ENCODE results near the gene CDC26. TPM values are rescaled to one million over a fixed set of nuclear protein-coding genes. Genes with fewer than 3 reads are reported as not detected.

Gene CDC26
- total and polyA plus RNA-seq, 10 of the 15 experiments (the other 5 are each of a cell fraction or from before 2014, with no cell fraction given): 28.2 to 156 (median 61.5) TPM

DNA sequence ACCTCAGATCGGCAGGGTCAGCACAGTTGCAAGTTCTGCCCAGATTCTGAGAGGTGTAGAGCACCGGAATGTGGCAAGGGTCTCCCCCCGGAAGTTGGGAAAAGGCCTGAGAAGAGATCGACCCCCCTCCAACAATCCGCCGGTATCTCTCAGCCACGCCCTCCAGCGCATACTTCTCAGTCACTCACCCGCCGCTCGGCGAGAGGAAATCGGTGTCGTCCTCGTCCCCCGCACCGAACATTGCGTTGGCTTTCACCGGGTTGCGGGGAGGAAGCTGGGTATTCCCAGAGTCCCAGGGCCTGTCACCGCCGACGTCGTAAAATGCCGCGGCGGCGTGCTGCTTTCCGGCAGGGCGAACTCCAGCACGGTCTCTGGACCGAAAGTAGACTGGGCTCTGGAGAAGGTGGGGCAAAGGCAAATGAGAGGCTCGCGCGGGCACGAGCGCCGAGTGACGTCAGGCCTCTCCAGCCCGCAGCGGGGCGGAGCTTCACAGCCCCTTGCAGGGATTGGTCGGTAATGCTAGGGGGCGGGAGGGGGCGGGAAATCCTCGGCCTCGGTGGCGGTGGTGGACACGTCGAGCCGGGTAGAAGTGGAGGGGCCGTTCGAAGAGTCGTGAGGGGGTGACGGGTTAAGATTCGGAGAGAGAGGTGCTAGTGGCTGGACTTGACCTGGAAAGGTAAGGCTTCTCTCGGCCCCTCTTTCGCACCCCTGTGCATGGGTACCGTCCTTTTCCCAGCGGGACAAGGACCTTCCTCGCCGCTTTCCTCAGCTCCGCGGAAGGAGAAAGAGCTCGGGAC lies 54.2 kb downstream of the CDC26 start, which contains the start of the genes FKBP15 and SLC31A1 (continued):
- TF ChIP-seq HCFC1 (IDR thresholded peaks at IDR 0.05; ENCODE audit: low read length) (0 out of 2 replicates have a peak, but pooled peaks have one; percentile 34), SMAD1 (IDR thresholded peaks at IDR 0.05; ENCODE audit: low read depth, partially characterized antibody) (no peak), NFYB (IDR thresholded peaks at IDR 0.05; ENCODE audit: insufficient read depth, low read depth, low read length) (peak; percentile 79), ATF7 (IDR thresholded peaks at IDR 0.05; ENCODE audit: low read depth) (peak; percentile 92), FOXK2 (IDR thresholded peaks at IDR 0.05) (no peak), NR2C2 (IDR thresholded peaks at IDR 0.05; ENCODE audit: borderline replicate concordance, control insufficient read depth, insufficient read length, low read depth) (no peak), NR2F1 (conservative IDR thresholded peaks at IDR 0.05) (no peak), CBFB (IDR thresholded peaks at IDR 0.05; ENCODE audit: low read depth) (no peak), KLF5 (IDR thresholded peaks at IDR 0.05; ENCODE audit: partially characterized antibody) (no peak), MYC (IDR thresholded peaks at IDR 0.05; ENCODE audit: insufficient read depth, insufficient read length, insufficient replicate concordance, low read length, severe bottlenecking) (no peak), FOS (IDR thresholded peaks at IDR 0.05; ENCODE audit: borderline replicate concordance, extremely low read depth, insufficient read length) (no peak), YY1 (IDR thresholded peaks at IDR 0.05; ENCODE audit: low read depth, low read length) (peak; percentile 41; the same call in 1 of the 2 replicates), ASH2L (IDR thresholded peaks at IDR 0.05; ENCODE audit: borderline replicate concordance, low read depth) (0 out of 2 replicates have a peak, but pooled peaks have one; percentile 66), ZNF217 (IDR thresholded peaks at IDR 0.05) (no peak), ZBED1 (IDR thresholded peaks at IDR 0.05; ENCODE audit: borderline replicate concordance) (no peak), STAT3 (IDR thresholded peaks at IDR 0.05; ENCODE audit: low read depth, low read length) (no peak), SUPT20H (IDR thresholded peaks at IDR 0.05; ENCODE audit: borderline replicate concordance, control insufficient read depth, low read depth, low read length) (no peak), RAD21 (IDR thresholded peaks at IDR 0.05; ENCODE audit: insufficient read depth, low read depth, low read length) (no peak), SPI1 (IDR thresholded peaks at IDR 0.05; ENCODE audit: borderline replicate concordance, insufficient read depth, low read depth, low read length) (peak; percentile 43; the same call in 1 of the 2 replicates), KAT2A (conservative IDR thresholded peaks at IDR 0.05; ENCODE audit: control insufficient read depth, low read depth, low read length) (no peak), YBX1 (IDR thresholded peaks at IDR 0.05) (no peak), ZNF207 (IDR thresholded peaks at IDR 0.05; ENCODE audit: borderline replicate concordance) (0 out of 2 replicates have a peak, but pooled peaks have one; percentile 61), HDGF (IDR thresholded peaks at IDR 0.05) (0 out of 2 replicates have a peak, but pooled peaks have one; percentile 66)
- TF ChIP-seq, protein P1, sequence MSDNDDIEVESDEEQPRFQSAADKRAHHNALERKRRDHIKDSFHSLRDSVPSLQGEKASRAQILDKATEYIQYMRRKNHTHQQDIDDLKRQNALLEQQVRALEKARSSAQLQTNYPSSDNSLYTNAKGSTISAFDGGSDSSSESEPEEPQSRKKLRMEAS (IDR thresholded peaks at IDR 0.05; ENCODE audit: low read depth, low read length): no peak; the same call in 1 of the 2 replicates
- TF ChIP-seq, protein P2, sequence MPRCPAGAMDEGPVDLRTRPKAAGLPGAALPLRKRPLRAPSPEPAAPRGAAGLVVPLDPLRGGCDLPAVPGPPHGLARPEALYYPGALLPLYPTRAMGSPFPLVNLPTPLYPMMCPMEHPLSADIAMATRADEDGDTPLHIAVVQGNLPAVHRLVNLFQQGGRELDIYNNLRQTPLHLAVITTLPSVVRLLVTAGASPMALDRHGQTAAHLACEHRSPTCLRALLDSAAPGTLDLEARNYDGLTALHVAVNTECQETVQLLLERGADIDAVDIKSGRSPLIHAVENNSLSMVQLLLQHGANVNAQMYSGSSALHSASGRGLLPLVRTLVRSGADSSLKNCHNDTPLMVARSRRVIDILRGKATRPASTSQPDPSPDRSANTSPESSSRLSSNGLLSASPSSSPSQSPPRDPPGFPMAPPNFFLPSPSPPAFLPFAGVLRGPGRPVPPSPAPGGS (IDR thresholded peaks at IDR 0.05; ENCODE audit: borderline replicate concordance, insufficient read depth, low read depth, low read length, poor library complexity, severe bottlenecking): no peak

Data from GM12878 (cell line).